K562 (cell line): Measurements from ENCODE around the gene MAP3K13. TPM values are rescaled to one million over a fixed set of nuclear protein-coding genes. Genes with fewer than 3 reads are reported as not detected.

Experiments
- HDAC6 ChIP-seq: IDR thresholded peaks from 2 replicates; pipeline ENCODE4 v1.6.1; 2012; ENCODE audit warnings: low read depth, mild to moderate bottlenecking, control low read depth, inconsistent platforms, low read length, moderate library complexity
- MEF2A ChIP-seq: IDR thresholded peaks from 2 replicates; pipeline ENCODE4 v1.6.1; 2011; ENCODE audit warnings: low read depth, mild to moderate bottlenecking, low read length, moderate library complexity; ENCODE audit not compliant: control insufficient read depth
- YY1 ChIP-seq, 3 experiments: IDR thresholded peaks; 2 replicates each; pipeline ENCODE4 v1.6.1; 2011; ENCODE audit warnings: low read length in 2 of 3, mild to moderate bottlenecking in 2 of 3, moderate library complexity in 2 of 3, borderline replicate concordance in 1 of 3, control low read depth in 1 of 3, low read depth in 1 of 3; ENCODE audit not compliant: insufficient read depth in 3 of 3, insufficient replicate concordance in 2 of 3, control insufficient read depth in 1 of 3, insufficient read length in 1 of 3; ENCODE audit errors: extremely low read depth in 1 of 3
- ZNF384 ChIP-seq: IDR thresholded peaks from 2 replicates; pipeline ENCODE4 v1.6.1; 2012; ENCODE audit warnings: low read depth, low read length, improper control_type of control experiment
- polyA plus RNA-seq, 8 experiments: library from polyadenylated mRNA; depleted of rRNA in 4 of 8; stranded (reverse) in 5 of 8; unstranded in 3 of 8; fragments of >200 nt; fragmentation: Nextera tagmentation in 2 of 8; fragmentation: Illumina TruSeq in 1 of 8; extraction: Ambion mirVana in 2 of 8; extraction: Trizol in 1 of 8; gene quantifications; 2 replicates each; pipeline versions ENCODE4 v1.2.1 to v1.2.3, GENCODE V29; 2011 to 2014; ENCODE audit warnings: inconsistent platforms in 1 of 8, missing spikeins in 1 of 8
- total RNA-seq, 7 experiments: library from RNA; depleted of rRNA in 6 of 7; stranded (reverse); fragments of >200 nt in 6 of 7; fragmentation: Illumina TruSeq in 2 of 7; extraction: Trizol in 2 of 7; gene quantifications; 2 replicates each; pipeline versions ENCODE4 v1.2.1 to v1.2.3, GENCODE V29; 2011 to 2021; ENCODE audit warnings: low replicate concordance in 1 of 7
- TF ChIP-seq, protein P1 (sequence below): sonication (generic); formaldehyde crosslinking; IDR thresholded peaks from 2 replicates; pipeline ENCODE4 v1.8.0; 2022; ENCODE audit warnings: mild to moderate bottlenecking, missing genetic modification reagents

The MAP3K13 gene
- total and polyA plus RNA-seq, 9 of the 15 experiments (the other 6 are each of a cell fraction or from before 2014, with no cell fraction given), result 0.04 to 0.32 (median 0.15) TPM; not detected in 2

DNA sequence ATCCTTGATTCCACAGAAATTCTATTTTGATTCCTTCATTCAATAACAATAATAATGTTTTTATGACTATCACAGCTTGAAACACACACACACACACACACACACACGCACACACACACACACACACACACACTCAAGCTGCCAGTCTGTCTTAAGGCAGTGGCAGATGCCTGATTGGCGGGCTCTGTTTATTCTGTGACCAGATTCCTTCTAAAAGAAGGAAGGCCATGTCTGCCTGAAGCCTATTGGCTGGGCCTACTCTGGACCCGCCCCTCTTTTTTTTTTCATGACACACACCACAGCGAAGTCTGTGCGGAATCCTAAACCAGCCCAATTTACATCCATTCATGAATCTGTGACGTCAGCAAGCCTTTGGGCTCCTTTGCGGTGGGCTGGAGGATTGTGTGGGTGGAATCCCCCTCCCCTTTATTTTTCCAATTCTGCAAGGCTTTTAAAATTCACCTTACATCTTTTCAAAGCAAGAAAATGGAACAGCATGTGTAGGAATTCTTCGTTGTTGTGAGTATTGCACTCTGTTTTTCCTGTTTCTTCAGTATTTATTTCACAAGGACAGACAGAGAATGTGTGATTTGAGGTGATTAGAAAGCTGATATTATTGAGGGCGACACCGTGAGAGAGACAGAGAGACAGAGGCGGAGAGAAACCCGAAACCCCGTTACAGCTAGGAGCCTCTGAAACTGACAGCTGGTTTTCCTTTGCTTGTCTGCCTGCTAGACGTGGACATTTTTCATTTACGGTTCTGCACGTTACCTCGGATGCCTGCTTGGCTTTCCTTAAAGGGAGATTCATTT lies at the start of gene MAP3K13 (continued):
- TF ChIP-seq ZNF384 (peak; percentile 93), MEF2A (no peak), YY1 (IDR thresholded peaks at IDR 0.05; ENCODE audit: borderline replicate concordance in 1 of 3, control insufficient read depth in 1 of 3, extremely low read depth in 1 of 3, insufficient read depth in 3 of 3, insufficient read length in 1 of 3, insufficient replicate concordance in 2 of 3, low read depth in 1 of 3, low read length in 2 of 3) (no peak), HDAC6 (no peak)
- TF ChIP-seq, protein P1, sequence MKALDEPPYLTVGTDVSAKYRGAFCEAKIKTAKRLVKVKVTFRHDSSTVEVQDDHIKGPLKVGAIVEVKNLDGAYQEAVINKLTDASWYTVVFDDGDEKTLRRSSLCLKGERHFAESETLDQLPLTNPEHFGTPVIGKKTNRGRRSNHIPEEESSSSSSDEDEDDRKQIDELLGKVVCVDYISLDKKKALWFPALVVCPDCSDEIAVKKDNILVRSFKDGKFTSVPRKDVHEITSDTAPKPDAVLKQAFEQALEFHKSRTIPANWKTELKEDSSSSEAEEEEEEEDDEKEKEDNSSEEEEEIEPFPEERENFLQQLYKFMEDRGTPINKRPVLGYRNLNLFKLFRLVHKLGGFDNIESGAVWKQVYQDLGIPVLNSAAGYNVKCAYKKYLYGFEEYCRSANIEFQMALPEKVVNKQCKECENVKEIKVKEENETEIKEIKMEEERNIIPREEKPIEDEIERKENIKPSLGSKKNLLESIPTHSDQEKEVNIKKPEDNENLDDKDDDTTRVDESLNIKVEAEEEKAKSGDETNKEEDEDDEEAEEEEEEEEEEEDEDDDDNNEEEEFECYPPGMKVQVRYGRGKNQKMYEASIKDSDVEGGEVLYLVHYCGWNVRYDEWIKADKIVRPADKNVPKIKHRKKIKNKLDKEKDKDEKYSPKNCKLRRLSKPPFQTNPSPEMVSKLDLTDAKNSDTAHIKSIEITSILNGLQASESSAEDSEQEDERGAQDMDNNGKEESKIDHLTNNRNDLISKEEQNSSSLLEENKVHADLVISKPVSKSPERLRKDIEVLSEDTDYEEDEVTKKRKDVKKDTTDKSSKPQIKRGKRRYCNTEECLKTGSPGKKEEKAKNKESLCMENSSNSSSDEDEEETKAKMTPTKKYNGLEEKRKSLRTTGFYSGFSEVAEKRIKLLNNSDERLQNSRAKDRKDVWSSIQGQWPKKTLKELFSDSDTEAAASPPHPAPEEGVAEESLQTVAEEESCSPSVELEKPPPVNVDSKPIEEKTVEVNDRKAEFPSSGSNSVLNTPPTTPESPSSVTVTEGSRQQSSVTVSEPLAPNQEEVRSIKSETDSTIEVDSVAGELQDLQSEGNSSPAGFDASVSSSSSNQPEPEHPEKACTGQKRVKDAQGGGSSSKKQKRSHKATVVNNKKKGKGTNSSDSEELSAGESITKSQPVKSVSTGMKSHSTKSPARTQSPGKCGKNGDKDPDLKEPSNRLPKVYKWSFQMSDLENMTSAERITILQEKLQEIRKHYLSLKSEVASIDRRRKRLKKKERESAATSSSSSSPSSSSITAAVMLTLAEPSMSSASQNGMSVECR (CRISPR knock-in tag), result no peak
- TF ChIP-seq, all 486 proteins: peak for 24
